Measurements from ENCODE around the gene TCF12.

The TCF12 gene

DNA sequence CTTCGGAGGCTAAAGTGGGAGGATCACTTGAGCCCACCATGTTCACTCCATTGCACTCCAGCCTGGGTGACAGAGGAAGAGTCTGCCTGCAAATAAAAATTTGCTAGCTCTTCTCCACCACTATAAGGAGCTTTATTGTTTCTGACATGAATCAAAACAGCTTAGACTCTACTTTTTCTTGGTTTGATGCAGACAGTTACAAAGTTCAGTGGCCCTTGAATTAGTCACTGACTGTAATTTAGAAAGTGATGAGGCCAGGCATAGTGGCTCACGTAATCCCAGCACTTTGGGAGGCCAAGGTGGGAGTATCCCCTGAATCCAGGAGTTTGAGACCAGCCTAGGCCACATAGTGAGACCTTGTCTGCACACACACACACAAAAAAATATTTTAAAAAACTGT is 285.5 kb downstream of the TCF12 start:
- in situ Hi-C loops (cut with HindIII; ENCODE audit: low sequenced_read_pairs), result no loop called here

DNA sequence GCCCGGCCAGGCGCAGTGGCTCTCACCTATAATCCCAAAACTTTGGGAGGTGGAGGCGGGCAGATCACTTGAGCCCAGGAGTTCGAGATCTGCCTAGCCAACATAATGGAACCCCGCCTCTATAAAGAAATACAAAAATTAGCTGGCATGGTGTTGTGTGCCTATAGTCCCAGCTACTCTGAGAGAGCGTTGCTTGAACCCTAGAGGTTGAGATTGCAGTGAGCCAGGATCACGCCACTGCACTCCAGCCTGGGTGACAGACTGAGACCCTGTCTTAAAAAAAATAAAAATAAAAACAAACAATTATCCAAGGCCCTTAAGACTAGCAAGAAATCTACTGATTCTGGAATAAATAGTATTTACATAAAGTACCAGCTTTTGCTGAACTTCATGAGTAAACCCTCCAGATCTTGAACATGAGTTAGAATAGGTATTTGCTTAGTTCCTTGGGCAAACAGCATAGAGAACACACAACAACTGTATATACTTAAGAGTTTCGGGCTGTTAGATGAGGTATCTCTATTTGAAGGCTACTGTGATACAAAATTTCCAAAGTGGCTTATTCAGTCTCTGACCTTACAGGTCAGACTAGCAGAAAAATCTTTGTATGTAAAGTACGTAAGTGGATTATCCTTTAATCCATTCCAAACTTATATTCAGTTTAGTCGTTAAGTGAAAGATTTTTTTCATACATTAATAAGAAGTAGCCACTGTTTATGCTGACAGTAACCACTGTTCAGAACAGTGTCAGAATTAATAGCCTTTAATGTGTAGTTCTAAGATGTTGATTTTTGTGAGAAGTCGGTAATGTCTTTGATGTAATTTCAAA is 286.8 kb downstream of the TCF12 start:
- in situ Hi-C loops (cut with HindIII; ENCODE audit: low sequenced_read_pairs), result no loop called here

GRCh38 chr15:57205996-57206395 is 287.6 kb downstream of the TCF12 start:
- in situ Hi-C loops (cut with HindIII; ENCODE audit: low sequenced_read_pairs), result no loop called here

GRCh38 chr15:57213862-57214261 is 295.4 kb downstream of the TCF12 start:
- in situ Hi-C loops (cut with HindIII; ENCODE audit: low sequenced_read_pairs), result no loop called here

- in situ Hi-C loops (cut with HindIII; ENCODE audit: low sequenced_read_pairs), result no loop called here
These were observed 296.9 kb downstream of the TCF12 start for GRCh38 chr15:57215326-57215725.

DNA sequence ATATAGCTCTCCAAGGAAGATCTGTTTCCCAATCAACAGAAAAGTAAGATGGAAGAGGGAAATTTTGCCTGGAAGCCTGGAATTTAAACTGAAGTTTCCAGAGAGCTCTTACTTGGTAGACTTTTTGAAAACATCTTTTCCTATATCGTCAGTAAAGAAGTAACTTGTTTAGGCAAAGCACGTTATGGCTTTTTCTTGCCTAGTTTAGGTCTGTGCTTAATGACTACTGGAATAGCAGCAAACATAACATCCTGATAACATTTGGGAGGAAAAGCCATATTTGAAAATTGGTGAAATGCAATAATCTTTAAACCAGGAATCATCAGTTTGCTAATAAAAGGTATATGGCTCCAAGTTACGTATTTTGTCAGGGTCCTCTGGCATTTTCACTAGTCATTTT is 297.4 kb downstream of the TCF12 start:
- in situ Hi-C loops (cut with HindIII; ENCODE audit: low sequenced_read_pairs), result no loop called here

DNA sequence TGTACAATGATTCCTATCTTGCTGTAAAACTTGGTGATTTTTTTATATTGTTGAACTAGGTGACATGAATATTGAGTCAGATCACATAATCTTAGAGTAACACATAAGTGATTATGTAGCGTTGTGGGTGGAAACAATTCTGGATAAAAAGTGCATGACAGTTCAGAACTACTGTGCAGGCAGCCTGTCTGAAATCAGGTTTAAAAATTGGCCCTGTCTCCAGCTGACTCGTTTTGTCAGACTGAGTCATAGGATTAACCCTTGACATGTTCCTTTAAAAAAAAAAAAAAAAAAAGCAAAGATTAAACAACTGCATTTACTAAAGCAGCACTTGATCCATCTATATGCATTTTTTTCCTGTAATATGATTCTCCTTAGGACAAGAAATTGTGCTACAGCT is 297.8 kb downstream of the TCF12 start:
- in situ Hi-C loops (cut with HindIII; ENCODE audit: low sequenced_read_pairs), result no loop called here

GRCh38 chr15:57217778-57218598 is 299.5 kb downstream of the TCF12 start:
- in situ Hi-C loops (cut with HindIII; ENCODE audit: low sequenced_read_pairs), result no loop called here

- in situ Hi-C loops (cut with HindIII; ENCODE audit: low sequenced_read_pairs), result no loop called here
These were observed 300.6 kb downstream of the TCF12 start for GRCh38 chr15:57218826-57219576.

DNA sequence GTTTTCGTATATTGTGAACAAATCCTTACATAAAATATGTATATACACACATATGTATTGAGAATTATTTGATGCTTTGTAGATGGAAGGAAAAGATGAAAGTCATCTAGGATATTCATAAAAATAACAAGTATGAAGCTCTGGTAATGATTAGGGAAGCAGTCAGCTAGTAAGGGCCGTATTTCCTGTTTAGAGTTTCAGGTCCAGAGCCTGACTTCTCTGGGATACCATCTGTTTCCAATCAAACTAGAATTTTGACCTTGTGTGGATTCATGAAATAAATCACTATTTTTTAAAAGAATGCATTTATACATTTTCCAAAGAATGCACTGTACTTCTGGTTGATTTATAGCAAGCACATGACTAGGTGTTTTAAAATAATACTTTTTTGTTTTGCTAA is 301.8 kb downstream of the TCF12 start:
- in situ Hi-C loops (cut with HindIII; ENCODE audit: low sequenced_read_pairs), result no loop called here

DNA sequence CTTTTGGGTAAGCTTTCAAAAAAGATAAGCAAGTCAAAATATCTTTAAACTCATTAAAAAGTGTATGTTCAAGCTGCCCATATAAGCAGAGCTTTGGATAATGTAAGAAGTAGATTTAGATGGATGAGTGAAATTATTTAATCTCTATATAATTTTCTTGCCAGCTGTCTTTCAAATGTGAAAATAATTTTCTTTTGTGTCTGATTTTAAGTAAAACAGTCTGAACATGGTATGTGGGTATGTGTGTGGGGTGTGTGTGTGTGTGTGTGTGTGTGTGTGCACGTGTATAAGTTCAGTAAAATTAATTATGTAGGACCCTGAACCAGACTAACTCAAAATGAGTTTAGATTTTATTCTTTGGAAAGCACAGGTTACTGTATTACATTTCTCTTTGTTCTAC is 302.7 kb downstream of the TCF12 start:
- in situ Hi-C loops (cut with HindIII; ENCODE audit: low sequenced_read_pairs), result no loop called here

DNA sequence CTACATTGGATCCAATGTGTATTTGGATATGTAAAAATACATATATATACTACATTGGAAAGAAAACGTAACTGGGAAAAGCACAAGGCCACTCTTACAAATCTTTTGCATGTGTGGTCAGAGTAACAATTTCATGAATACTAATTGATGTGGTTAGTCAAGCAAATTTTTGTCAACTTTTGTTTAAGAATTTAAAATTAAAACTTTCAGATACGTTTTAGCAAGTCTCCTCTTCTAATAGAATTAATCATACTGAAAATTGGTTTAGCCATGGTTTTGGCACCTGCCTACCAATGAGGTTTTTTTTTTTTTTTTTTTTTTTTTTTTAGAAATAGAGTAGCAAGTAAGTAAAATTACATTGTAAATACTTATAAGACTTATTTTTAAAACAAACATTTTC is 304.9 kb downstream of the TCF12 start:
- in situ Hi-C loops (cut with HindIII; ENCODE audit: low sequenced_read_pairs), result no loop called here

GRCh38 chr15:57223887-57224286 is 305.4 kb downstream of the TCF12 start:
- in situ Hi-C loops (cut with HindIII; ENCODE audit: low sequenced_read_pairs), result no loop called here

DNA sequence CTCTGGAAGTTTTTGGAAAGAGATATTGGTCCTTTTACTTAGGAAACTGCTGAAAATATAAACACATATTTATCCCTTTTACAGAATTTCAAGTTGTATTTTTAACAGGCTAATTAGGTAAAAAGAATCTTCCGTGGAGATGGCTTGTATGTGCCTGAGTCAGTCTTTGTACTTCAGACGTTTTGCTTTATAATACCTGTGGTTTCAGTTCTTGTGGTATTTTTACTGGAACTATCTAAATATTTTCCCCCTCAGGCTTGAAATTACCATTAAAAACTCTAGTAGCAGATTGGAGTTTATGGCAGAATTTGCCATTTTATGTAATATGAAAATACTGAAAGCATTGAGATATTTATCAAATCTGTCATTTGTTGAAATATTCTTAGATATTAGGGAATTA is 306.2 kb downstream of the TCF12 start:
- in situ Hi-C loops (cut with HindIII; ENCODE audit: low sequenced_read_pairs), result no loop called here

- in situ Hi-C loops (cut with HindIII; ENCODE audit: low sequenced_read_pairs), result no loop called here
These were observed 308.7 kb downstream of the TCF12 start for GRCh38 chr15:57227166-57227565.

DNA sequence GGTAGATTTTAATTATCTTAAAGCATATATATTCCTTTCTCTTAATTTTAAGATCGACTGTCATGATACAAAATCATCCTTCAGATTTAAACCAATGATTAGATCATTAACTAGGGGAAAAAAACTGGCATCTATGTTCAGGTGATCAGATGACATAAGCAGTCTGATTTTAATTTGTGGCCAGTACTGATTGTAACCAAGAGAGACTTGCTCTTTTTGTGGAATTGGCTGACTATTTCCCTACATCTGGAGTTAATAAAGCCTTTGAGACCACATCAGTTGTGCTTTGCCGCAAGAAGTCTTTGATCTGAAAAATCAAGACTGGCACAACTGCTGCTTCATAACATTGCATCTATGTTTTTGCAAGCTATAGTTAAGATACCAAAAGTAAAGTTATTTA is 309.5 kb downstream of the TCF12 start:
- in situ Hi-C loops (cut with HindIII; ENCODE audit: low sequenced_read_pairs), result no loop called here

DNA sequence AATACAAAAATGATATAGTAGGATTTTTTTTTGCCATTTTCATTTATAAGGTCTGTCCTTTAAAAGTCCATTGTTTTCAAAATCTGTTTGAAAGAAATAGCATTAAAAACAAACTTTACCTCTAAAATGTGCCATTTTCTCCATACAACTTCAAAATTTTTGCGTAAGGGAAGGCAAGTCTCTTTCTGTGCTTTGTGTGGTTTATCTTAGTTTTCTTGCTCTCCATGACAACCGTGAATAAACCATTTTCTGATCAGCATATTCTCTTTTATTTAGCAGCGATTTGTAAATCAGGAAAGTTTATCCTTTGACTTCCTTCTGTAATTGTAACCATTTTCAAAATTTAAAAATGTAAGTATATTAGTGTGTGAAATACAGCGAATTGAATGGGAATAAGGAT is 310.0 kb downstream of the TCF12 start:
- in situ Hi-C loops (cut with HindIII; ENCODE audit: low sequenced_read_pairs), result no loop called here

GRCh38 chr15:57229051-57229450 is 310.6 kb downstream of the TCF12 start:
- in situ Hi-C loops (cut with HindIII; ENCODE audit: low sequenced_read_pairs), result no loop called here

DNA sequence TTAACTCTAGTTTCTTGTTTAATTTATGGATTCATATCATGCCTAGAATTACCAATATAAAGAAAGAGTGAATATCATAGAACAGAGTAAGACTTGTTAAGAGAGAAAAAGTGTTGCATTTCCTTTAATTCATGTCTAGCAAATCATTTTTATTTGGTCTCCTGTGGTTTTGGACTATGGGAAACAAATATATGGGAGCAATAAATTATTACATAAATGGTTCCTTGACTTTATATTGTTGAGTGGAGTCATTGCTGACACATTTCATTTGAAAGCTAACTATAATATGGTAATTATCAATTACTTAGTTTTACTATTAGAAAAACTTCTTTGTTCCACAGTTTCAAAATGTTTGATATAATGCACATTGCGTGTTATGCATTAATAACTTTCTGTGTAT is 313.1 kb downstream of the TCF12 start:
- in situ Hi-C loops (cut with HindIII; ENCODE audit: low sequenced_read_pairs), result no loop called here

GRCh38 chr15:57234156-57234555 is 315.7 kb downstream of the TCF12 start:
- in situ Hi-C loops (cut with HindIII; ENCODE audit: low sequenced_read_pairs), result no loop called here

- in situ Hi-C loops (cut with HindIII; ENCODE audit: low sequenced_read_pairs), result no loop called here
These were observed 316.7 kb downstream of the TCF12 start for GRCh38 chr15:57235186-57235585.
